ENCODE measurements around the gene CUX1.

The CUX1 gene

GRCh38 chr7:102230593-102230992 is 413.2 kb downstream of the CUX1 start:
- Mint-ChIP-seq H3K4me3 (no peak overlapping the region), H3K27ac (no peak overlapping the region), H3K36me3 (ENCODE audit: low read depth) (peaks cover 50% of the 10 kb centered on the region), H3K4me1 (ENCODE audit: low read depth) (no peaks in the 10 kb centered on the region), H3K9me3 (no peaks in the 10 kb centered on the region), H3K27me3 (no peaks in the 10 kb centered on the region)
- DNase-seq = no peak

- no peaks in the 10 kb centered on the region for H3K4me1 Mint-ChIP-seq (ENCODE audit: low read depth)
- DNase-seq = no peak
- no peak overlapping the region for H3K4me3 Mint-ChIP-seq
- H3K9me3 Mint-ChIP-seq = no peaks in the 10 kb centered on the region
- H3K36me3 Mint-ChIP-seq (ENCODE audit: low read depth) = peaks cover 58% of the 10 kb centered on the region
- no peak overlapping the region for H3K27ac Mint-ChIP-seq
- no peaks in the 10 kb centered on the region for H3K27me3 Mint-ChIP-seq
Measured at GRCh38 chr7:102232611-102233286, 415.3 kb downstream of the CUX1 start.

GRCh38 chr7:102234131-102234530 is 416.7 kb downstream of the CUX1 start:
- Mint-ChIP-seq H3K4me3 (no peak overlapping the region), H3K27ac (no peak overlapping the region), H3K27me3 (no peaks in the 10 kb centered on the region), H3K9me3 (no peaks in the 10 kb centered on the region), H3K4me1 (ENCODE audit: low read depth) (no peaks in the 10 kb centered on the region), H3K36me3 (ENCODE audit: low read depth) (peaks cover 55% of the 10 kb centered on the region)
- DNase-seq = no peak

DNA sequence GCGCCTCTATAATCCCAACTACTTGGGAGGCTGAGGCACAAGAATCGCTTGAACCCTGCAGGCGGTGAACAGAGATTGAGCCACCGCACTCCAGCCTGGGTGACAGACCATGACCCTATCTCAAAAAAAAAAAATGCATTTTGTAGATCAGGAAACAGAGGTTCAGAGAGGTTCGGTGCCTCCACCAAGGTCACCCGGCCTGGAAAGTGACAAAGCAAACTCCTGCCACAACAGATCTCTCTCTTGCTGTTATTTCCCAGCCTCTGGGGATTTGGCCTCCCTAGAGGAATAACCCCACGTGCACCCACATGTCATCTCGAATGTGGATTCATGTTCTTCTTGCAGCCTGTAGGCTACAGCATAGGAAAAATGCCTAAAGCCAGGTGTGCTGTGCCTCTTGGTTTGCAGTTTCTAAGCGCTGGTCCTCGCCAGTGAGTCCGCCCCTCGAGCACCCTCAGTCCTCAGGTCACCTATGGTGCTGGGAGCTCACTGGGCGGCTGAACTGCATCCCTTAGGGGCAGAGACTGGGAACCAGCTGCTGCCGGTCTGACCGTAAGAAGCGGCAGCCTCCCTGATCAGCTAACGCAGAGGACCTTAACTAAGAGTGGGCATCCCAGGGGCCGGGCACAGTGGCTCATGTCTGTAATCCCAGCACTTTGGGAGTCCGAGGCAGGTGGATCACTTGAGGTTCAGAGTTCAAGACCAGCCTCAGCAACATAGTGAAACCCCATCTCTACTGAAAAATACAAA is 417.6 kb downstream of the CUX1 start:
- Mint-ChIP-seq H3K9me3 (no peaks in the 10 kb centered on the region), H3K4me1 (ENCODE audit: low read depth) (no peaks in the 10 kb centered on the region), H3K36me3 (ENCODE audit: low read depth) (peaks cover 60% of the 10 kb centered on the region), H3K27ac (no peak overlapping the region), H3K4me3 (no peak overlapping the region), H3K27me3 (no peaks in the 10 kb centered on the region)
- DNase-seq = no peak

DNA sequence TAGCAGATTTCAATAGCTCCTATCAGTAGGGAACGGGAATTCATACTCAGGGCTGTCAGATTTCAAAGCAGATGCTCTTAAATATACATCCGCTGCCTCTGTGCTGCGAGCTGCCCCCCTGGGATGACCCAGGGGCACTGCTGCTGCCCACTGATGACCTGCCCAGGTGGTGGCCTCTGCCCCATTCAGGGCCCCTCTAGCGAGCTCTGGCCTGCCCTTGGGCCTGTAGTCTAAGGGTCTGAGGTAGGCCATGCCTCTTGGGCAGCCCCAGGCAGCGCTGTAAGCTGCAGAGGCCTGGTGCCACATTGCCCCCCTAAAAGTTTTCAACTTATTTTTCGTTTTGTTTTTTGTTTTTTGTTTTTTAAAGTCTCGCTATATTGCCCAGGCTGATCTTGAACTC is 418.7 kb downstream of the CUX1 start:
- Mint-ChIP-seq H3K4me3 (no peak overlapping the region), H3K27me3 (no peaks in the 10 kb centered on the region), H3K4me1 (ENCODE audit: low read depth) (no peaks in the 10 kb centered on the region), H3K9me3 (no peaks in the 10 kb centered on the region), H3K27ac (no peak overlapping the region), H3K36me3 (ENCODE audit: low read depth) (peaks cover 66% of the 10 kb centered on the region)
- DNase-seq = no peak

DNA sequence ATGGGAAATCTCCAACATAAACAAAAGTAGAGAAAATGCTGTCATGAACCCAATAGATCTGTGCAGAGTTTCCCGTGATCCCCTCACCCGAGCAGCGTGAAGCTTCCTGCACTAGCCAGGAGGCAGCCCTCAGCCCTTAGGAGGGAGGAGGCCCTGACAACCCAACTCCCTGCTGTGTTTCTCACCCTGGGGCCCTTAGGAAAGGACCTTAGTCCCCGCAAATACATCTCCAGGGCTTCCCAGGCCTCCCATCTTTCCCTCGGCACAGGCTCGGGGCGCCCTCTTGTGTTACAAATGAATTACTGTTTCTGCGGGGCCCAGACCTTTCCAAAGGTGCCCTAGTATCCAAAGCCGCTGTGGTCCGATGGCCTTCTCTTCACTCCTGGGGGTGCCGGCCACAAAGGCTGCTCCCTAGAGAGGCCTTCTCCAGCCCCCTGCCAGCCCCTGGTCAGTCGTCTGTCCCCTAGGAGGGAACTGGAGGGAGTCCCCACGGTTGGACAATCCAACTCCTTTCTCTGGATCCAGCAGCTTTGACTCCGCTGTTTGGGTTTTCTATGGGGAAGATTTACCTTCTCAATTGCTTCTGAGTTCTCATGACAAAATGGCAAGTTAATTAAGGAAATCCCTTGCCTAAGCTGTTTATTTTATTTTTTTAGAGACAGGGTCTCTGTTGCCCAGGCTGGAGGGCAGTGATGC is 419.3 kb downstream of the CUX1 start:
- Mint-ChIP-seq H3K27ac (no peak overlapping the region), H3K36me3 (ENCODE audit: low read depth) (peaks cover 67% of the 10 kb centered on the region), H3K4me3 (no peak overlapping the region), H3K27me3 (no peaks in the 10 kb centered on the region), H3K9me3 (no peaks in the 10 kb centered on the region), H3K4me1 (ENCODE audit: low read depth) (no peaks in the 10 kb centered on the region)
- peak; percentile 62 for DNase-seq

DNA sequence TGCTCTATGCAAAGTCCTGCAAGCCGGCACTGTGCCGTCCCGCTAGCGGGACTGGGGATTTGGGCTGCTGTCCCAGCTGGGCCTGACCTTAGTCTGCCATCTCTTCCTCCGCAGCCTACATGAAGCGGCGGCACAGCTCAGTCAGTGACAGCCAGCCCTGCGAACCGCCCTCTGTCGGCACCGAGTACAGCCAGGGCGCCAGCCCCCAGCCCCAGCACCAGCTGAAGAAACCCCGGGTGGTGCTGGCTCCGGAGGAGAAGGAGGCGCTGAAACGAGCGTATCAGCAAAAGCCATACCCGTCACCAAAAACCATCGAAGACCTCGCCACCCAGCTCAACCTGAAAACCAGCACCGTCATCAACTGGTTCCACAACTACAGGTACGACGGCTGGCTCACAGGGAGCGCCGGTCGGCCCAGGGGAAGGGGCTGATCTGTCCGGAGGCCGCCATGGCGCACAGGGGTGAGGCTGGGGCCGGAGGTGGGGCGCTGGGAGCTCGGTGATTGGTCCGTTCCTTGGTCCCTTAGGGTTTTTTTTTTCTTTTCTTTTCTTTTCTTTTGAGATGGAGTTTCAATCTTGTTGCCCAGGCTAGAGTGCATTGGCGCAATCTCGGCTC is 421.9 kb downstream of the CUX1 start:
- H3K27ac Mint-ChIP-seq = no peak overlapping the region
- H3K4me3 Mint-ChIP-seq = no peak overlapping the region

GRCh38 chr7:102241431-102241830 is 424.0 kb downstream of the CUX1 start:
- H3K36me3 Mint-ChIP-seq (ENCODE audit: low read depth) = peaks cover 49% of the 10 kb centered on the region
- no peaks in the 10 kb centered on the region for H3K27me3 Mint-ChIP-seq
- H3K4me1 Mint-ChIP-seq (ENCODE audit: low read depth) = no peaks in the 10 kb centered on the region
- no peaks in the 10 kb centered on the region for H3K9me3 Mint-ChIP-seq
- no peak overlapping the region for H3K27ac Mint-ChIP-seq
- no peak for DNase-seq
- H3K4me3 Mint-ChIP-seq = no peak overlapping the region

More for the DNA sequence above, 421.9 kb downstream of the CUX1 start:
- H3K4me1 Mint-ChIP-seq (ENCODE audit: low read depth) = no peaks in the 10 kb centered on the region
- peaks cover 61% of the 10 kb centered on the region for H3K36me3 Mint-ChIP-seq (ENCODE audit: low read depth)
- no peaks in the 10 kb centered on the region for H3K27me3 Mint-ChIP-seq
- no peak for DNase-seq
- no peaks in the 10 kb centered on the region for H3K9me3 Mint-ChIP-seq

GRCh38 chr7:102244601-102245000 is 427.2 kb downstream of the CUX1 start:
- Mint-ChIP-seq H3K9me3 (no peaks in the 10 kb centered on the region), H3K27ac (no peak overlapping the region), H3K36me3 (ENCODE audit: low read depth) (peaks cover 38% of the 10 kb centered on the region), H3K27me3 (no peaks in the 10 kb centered on the region), H3K4me3 (no peak overlapping the region), H3K4me1 (ENCODE audit: low read depth) (no peaks in the 10 kb centered on the region)
- DNase-seq = no peak

DNA sequence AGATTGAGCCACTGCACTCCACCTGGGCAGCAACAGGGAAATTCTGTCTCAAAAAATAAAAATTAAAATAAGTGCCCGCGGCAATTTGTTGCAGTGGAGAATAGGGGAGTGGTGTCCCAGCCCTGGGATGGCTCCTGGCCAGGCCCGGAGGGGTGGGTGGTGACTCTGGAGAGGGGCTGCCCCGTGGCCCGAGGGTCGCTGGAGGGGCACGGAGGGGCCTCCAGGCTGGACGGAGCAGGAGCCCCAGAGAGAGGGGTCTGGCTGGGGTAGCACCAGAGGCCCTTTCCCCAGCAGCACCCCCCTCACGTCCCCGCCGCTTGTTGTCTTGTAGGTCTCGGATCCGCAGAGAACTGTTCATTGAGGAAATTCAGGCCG is 430.6 kb downstream of the CUX1 start:
- no peak for DNase-seq
- Mint-ChIP-seq H3K27ac (no peak overlapping the region), H3K36me3 (ENCODE audit: low read depth) (peaks cover 29% of the 10 kb centered on the region), H3K4me1 (ENCODE audit: low read depth) (no peaks in the 10 kb centered on the region), H3K9me3 (no peaks in the 10 kb centered on the region), H3K4me3 (no peak overlapping the region), H3K27me3 (no peaks in the 10 kb centered on the region)

DNA sequence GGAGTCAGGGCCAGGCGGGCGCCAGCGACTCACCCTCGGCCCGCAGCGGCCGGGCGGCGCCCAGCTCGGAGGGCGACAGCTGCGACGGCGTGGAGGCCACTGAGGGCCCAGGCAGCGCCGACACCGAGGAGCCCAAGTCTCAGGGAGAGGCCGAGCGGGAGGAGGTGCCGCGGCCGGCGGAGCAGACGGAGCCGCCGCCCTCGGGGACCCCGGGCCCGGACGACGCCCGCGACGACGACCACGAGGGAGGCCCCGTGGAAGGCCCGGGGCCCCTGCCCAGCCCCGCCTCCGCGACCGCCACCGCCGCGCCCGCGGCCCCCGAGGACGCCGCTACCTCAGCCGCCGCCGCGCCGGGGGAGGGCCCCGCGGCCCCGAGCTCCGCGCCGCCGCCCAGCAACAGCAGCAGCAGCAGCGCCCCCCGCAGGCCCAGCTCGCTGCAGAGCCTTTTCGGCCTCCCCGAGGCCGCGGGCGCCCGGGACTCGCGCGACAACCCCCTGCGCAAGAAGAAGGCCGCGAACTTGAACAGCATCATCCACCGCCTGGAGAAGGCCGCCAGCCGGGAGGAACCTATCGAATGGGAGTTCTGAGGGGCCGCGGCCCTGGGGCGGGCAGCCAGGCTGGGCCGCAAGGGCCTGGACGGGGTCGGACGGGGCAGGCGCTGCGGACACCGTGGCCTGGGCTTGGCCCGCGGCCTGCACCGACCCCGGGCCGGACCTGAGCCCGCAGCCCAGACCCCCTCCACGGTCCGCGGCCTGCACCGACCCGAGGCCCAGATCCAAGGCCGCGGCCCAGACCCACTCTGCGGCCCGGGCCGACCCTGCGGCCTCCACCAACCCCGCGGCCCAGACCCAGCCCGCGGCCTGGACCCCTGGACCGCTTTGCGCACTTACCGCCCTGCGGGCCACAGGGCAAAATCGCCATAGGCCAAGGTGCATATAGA is 431.3 kb downstream of the CUX1 start:
- Mint-ChIP-seq H3K4me1 (ENCODE audit: low read depth) (no peaks in the 10 kb centered on the region), H3K27ac (no peak overlapping the region), H3K4me3 (no peak overlapping the region), H3K27me3 (no peaks in the 10 kb centered on the region), H3K36me3 (ENCODE audit: low read depth) (peaks cover 26% of the 10 kb centered on the region), H3K9me3 (no peaks in the 10 kb centered on the region)
- no peak for DNase-seq

- no peaks in the 10 kb centered on the region for H3K27me3 Mint-ChIP-seq
Measured at GRCh38 chr7:102251531-102252365, 434.3 kb downstream of the CUX1 start.

DNA sequence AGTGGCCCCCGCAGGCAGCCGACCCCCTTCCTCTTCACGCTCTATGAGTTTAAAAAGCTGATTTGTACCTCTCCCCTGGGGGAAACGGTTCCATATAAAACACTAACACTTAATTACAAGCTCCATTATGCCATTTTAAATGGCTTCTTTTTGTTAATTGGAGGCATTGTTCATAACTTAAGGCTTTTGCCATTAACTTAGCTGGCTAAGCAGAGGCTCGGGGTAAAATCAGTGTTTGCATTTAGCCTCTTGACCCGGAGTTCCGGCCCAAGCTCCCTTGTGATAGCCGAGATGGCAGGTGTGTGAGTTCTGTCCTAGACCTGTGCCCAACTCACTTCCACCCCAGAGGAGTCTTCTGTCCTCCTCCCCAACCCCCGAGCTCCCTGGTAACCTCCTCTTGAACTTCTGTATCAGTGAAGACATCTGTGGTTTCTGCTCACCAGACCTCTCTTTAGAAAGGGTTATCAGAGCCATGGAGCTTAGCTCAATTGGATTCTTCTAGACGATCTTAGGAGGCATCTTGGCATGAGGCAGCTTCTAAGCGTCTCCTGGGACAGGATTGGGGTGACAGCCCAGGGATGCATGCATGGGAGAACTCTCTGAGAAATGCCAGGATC is 435.0 kb downstream of the CUX1 start:
- H3K27ac Mint-ChIP-seq = no peak overlapping the region
- peaks cover 14% of the 10 kb centered on the region for H3K36me3 Mint-ChIP-seq (ENCODE audit: low read depth)
- no peak overlapping the region for H3K4me3 Mint-ChIP-seq

More at GRCh38 chr7:102251531-102252365, 434.3 kb downstream of the CUX1 start:
- peaks cover 20% of the 10 kb centered on the region for H3K36me3 Mint-ChIP-seq (ENCODE audit: low read depth)
- no peak overlapping the region for H3K4me3 Mint-ChIP-seq
- H3K4me1 Mint-ChIP-seq (ENCODE audit: low read depth) = no peaks in the 10 kb centered on the region
- H3K27ac Mint-ChIP-seq = no peak overlapping the region
- no peak for DNase-seq
- no peaks in the 10 kb centered on the region for H3K9me3 Mint-ChIP-seq

More for the DNA sequence above, 435.0 kb downstream of the CUX1 start:
- no peaks in the 10 kb centered on the region for H3K27me3 Mint-ChIP-seq
- no peak for DNase-seq
- no peaks in the 10 kb centered on the region for H3K4me1 Mint-ChIP-seq (ENCODE audit: low read depth)
- H3K9me3 Mint-ChIP-seq = no peaks in the 10 kb centered on the region
